Liver (tissue), 9 donors: ENCODE data around the gene ADGRD1. TPM values are rescaled to one million over a fixed set of nuclear protein-coding genes. Genes with fewer than 3 reads are reported as not detected.

Experiments used
- DNase-seq: peaks from one replicate; pipeline ENCODE4 v3.0.0-alpha.2; 2017; ENCODE audit warnings: low spot score
- H3K27ac ChIP-seq, 2 donors: one replicate each; pipeline ENCODE4 v1.7.0; 2013; ENCODE audit warnings: inconsistent platforms in 2 of 2, low read length in 2 of 2, control low read depth in 1 of 2, low read depth in 1 of 2, mild to moderate bottlenecking in 1 of 2
- H3K27me3 ChIP-seq, 4 donors: one replicate each; pipeline versions ENCODE4 v1.6.1 to v1.7.0; 2013; ENCODE audit warnings: low read length in 3 of 4, inconsistent platforms in 1 of 4, mild to moderate bottlenecking in 1 of 4, moderate library complexity in 1 of 4; ENCODE audit not compliant: control insufficient read depth in 4 of 4, insufficient read depth in 4 of 4
- H3K36me3 ChIP-seq, 4 donors: one replicate each; pipeline versions ENCODE4 v1.6.1 to v1.7.0; 2013; ENCODE audit warnings: low read length in 3 of 4, mild to moderate bottlenecking in 3 of 4, low read depth in 1 of 4, moderate library complexity in 1 of 4; ENCODE audit not compliant: control insufficient read depth in 4 of 4, insufficient read depth in 3 of 4
- H3K4me1 ChIP-seq, 4 donors: one replicate each; pipeline versions ENCODE4 v1.6.1 to v1.7.0; 2013; ENCODE audit warnings: low read length in 3 of 4, mild to moderate bottlenecking in 3 of 4, moderate library complexity in 1 of 4; ENCODE audit not compliant: control insufficient read depth in 4 of 4, insufficient read depth in 4 of 4
- H3K4me3 ChIP-seq, 3 donors: one replicate each; pipeline versions ENCODE4 v1.6.1 to v1.7.0; 2013; ENCODE audit warnings: low read length in 3 of 3, control low read depth in 1 of 3, low read depth in 1 of 3, mild to moderate bottlenecking in 1 of 3
- H3K9ac ChIP-seq, 2 donors: one replicate each; pipeline ENCODE4 v1.7.0; 2013; ENCODE audit warnings: low read length in 2 of 2, mild to moderate bottlenecking in 2 of 2, moderate library complexity in 2 of 2, control low read depth in 1 of 2, low read depth in 1 of 2
- H3K9me3 ChIP-seq, 4 donors: one replicate each; pipeline versions ENCODE4 v1.6.1 to v1.7.0; 2013; ENCODE audit warnings: low read length in 3 of 4; ENCODE audit not compliant: control insufficient read depth in 4 of 4
- ATF3 ChIP-seq: IDR thresholded peaks from 2 replicates; pipeline ENCODE4 v1.6.1; 2016; ENCODE audit warnings: antibody characterized with exemption
- CTCF ChIP-seq: fragments of 150-350 bp; IDR thresholded peaks from 2 replicates; pipeline ENCODE4 v1.5.1; 2017; ENCODE audit warnings: improper control_type of control experiment, low read depth, low read length; ENCODE audit not compliant: missing input control
- EGR1 ChIP-seq, 2 donors: IDR thresholded peaks; 2 replicates each; pipeline ENCODE4 v1.6.1; 2016 to 2018; ENCODE audit warnings: antibody characterized with exemption in 2 of 2, low read depth in 2 of 2
- FOXA1 ChIP-seq: IDR thresholded peaks from 2 replicates; pipeline ENCODE4 v1.6.1; 2016; ENCODE audit warnings: antibody characterized with exemption
- FOXA2 ChIP-seq: IDR thresholded peaks from 2 replicates; pipeline ENCODE4 v1.6.1; 2016; ENCODE audit warnings: antibody characterized with exemption
- HNF4G ChIP-seq: IDR thresholded peaks from 2 replicates; pipeline ENCODE4 v1.6.1; 2016; ENCODE audit warnings: antibody characterized with exemption
- JUND ChIP-seq, 2 donors: IDR thresholded peaks; 2 replicates each; pipeline ENCODE4 v1.6.1; 2016; ENCODE audit warnings: antibody characterized with exemption in 2 of 2
- MAX ChIP-seq: IDR thresholded peaks from 2 replicates; pipeline ENCODE4 v1.6.1; 2016; ENCODE audit warnings: antibody characterized with exemption
- RAD21 ChIP-seq, 2 donors: IDR thresholded peaks; 2 replicates each; pipeline ENCODE4 v1.6.1; 2016; ENCODE audit warnings: antibody characterized with exemption in 2 of 2, mild to moderate bottlenecking in 2 of 2
- REST ChIP-seq: IDR thresholded peaks from 2 replicates; pipeline ENCODE4 v1.6.1; 2016; ENCODE audit warnings: antibody characterized with exemption, mild to moderate bottlenecking
- TAF1 ChIP-seq: conservative IDR thresholded peaks from 2 replicates; pipeline ENCODE4 v1.6.1; 2016; ENCODE audit warnings: antibody characterized with exemption, mild to moderate bottlenecking
- ZBTB33 ChIP-seq: IDR thresholded peaks from 2 replicates; pipeline ENCODE4 v1.6.1; 2016; ENCODE audit warnings: antibody characterized with exemption
- WGBS: extraction: QIAGEN DNeasy Blood & Tissue Kit; methylation state at CpG from one replicate; pipeline ENCODE4 v1.1.7; 2013; 5-methylcytosine and 5-hydroxymethylcytosine counted together
- polyA plus RNA-seq, 2 donors: library from polyadenylated mRNA; stranded (reverse) in 1 of 2; unstranded in 1 of 2; fragments of 200-250 nt in 1 of 2; fragments of >200 nt in 1 of 2; fragmentation: Nextera tagmentation in 1 of 2; extraction: Ambion mirVana in 1 of 2; gene quantifications; one replicate each; pipeline versions ENCODE4 v1.2.1 to v1.2.3, GENCODE V29; 2013 to 2015
- total RNA-seq, 2 donors: library from RNA; depleted of rRNA; stranded (reverse); fragments of >200 nt; gene quantifications; one replicate each; pipeline ENCODE4 v1.2.3, GENCODE V29; 2014
- donor health status: healthy.
- donor health status: healthy.
- donor health status: healthy.
- donor health status: healthy.
- donor health status: healthy.

ADGRD1 gene
- total and polyA plus RNA-seq, 4 donors: 2.7 to 7.1 (median 4.6) TPM

- DNase-seq: no peak
- Histone ChIP-seq H3K36me3 (no peaks in the 10 kb centered on the region), H3K9me3 (no peaks in the 10 kb centered on the region), H3K27ac (no peak overlapping the region), H3K4me1 (no peaks in the 10 kb centered on the region), H3K27me3 (no peaks in the 10 kb centered on the region), H3K4me3 (no peak overlapping the region), H3K9ac (no peak overlapping the region)
- TF ChIP-seq HNF4G (no peak), JUND (IDR thresholded peaks at IDR 0.05) (no peak)
- 89% methylated on average over 35 of the region's 35 CpGs for WGBS
Observed at GRCh38 chr12:131103669-131104462, 150.2 kb downstream of the ADGRD1 start.

- no peak overlapping the region for H3K9ac ChIP-seq
- H3K9me3 ChIP-seq: no peaks in the 10 kb centered on the region
- no peaks in the 10 kb centered on the region for H3K27me3 ChIP-seq
- H3K27ac ChIP-seq: no peak overlapping the region
- no peaks in the 10 kb centered on the region for H3K4me1 ChIP-seq
- no peak overlapping the region for H3K4me3 ChIP-seq
- WGBS: 44% methylated on average over 32 of the region's 32 CpGs
- TF ChIP-seq REST (no peak), RAD21 (IDR thresholded peaks at IDR 0.05) (peak; percentile 82 to 93), CTCF (peak; percentile 90), MAX (no peak)
- peak; percentile 84 for DNase-seq
- no peaks in the 10 kb centered on the region for H3K36me3 ChIP-seq
Observed at GRCh38 chr12:131104463-131105350, 151.0 kb downstream of the ADGRD1 start.

- no peak overlapping the region for H3K9ac ChIP-seq
- H3K36me3 ChIP-seq: no peaks in the 10 kb centered on the region
- DNase-seq: no peak
- H3K9me3 ChIP-seq: no peaks in the 10 kb centered on the region
- H3K27ac ChIP-seq: no peak overlapping the region
- no peaks in the 10 kb centered on the region for H3K4me1 ChIP-seq
- 92% methylated on average over 7 of the region's 7 CpGs for WGBS
- H3K27me3 ChIP-seq: no peaks in the 10 kb centered on the region
- H3K4me3 ChIP-seq: no peak overlapping the region
- TF ChIP-seq EGR1 (IDR thresholded peaks at IDR 0.05; ENCODE audit: low read depth in 2 of 2) (no peak), FOXA2 (no peak), FOXA1 (no peak), ATF3 (no peak), ZBTB33 (no peak), JUND (IDR thresholded peaks at IDR 0.05) (no peak), REST (no peak), TAF1 (no peak)
Observed at GRCh38 chr12:131105351-131105735, 151.6 kb downstream of the ADGRD1 start.
